ENCODE data around the gene GPATCH2.

The GPATCH2 gene

GRCh38 chr1:217577336-217577735 lies 53.6 kb downstream of the GPATCH2 start:
- no peak for DNase-seq

GRCh38 chr1:217574265-217574949 lies 56.5 kb downstream of the GPATCH2 start:
- no peak for DNase-seq

GRCh38 chr1:217569021-217569420 lies 61.9 kb downstream of the GPATCH2 start:
- no peak for DNase-seq

- DNase-seq, result no peak
Measured at GRCh38 chr1:217568200-217568599, 62.7 kb downstream of the GPATCH2 start.

GRCh38 chr1:217564833-217565232 lies 66.1 kb downstream of the GPATCH2 start:
- no peak for DNase-seq

GRCh38 chr1:217564207-217564606 lies 66.7 kb downstream of the GPATCH2 start:
- no peak for DNase-seq

GRCh38 chr1:217563179-217563578 lies 67.7 kb downstream of the GPATCH2 start:
- DNase-seq, result no peak

- DNase-seq, result no peak
Measured at GRCh38 chr1:217562229-217562878, 68.5 kb downstream of the GPATCH2 start.

- DNase-seq, result no peak
Measured at GRCh38 chr1:217561446-217561845, 69.4 kb downstream of the GPATCH2 start.

- no peak for DNase-seq
Measured at GRCh38 chr1:217554849-217555248, 76.0 kb downstream of the GPATCH2 start.

GRCh38 chr1:217553949-217554509 lies 76.9 kb downstream of the GPATCH2 start:
- DNase-seq, result no peak

GRCh38 chr1:217552339-217552951 lies 78.4 kb downstream of the GPATCH2 start:
- no peak for DNase-seq

- DNase-seq, result no peak
Measured at GRCh38 chr1:217542837-217543236, 88.1 kb downstream of the GPATCH2 start.

GRCh38 chr1:217542136-217542777 lies 88.6 kb downstream of the GPATCH2 start:
- no peak for DNase-seq

GRCh38 chr1:217540321-217540720 lies 90.6 kb downstream of the GPATCH2 start:
- DNase-seq, result no peak

GRCh38 chr1:217539510-217539909 lies 91.4 kb downstream of the GPATCH2 start:
- DNase-seq, result no peak

GRCh38 chr1:217535601-217536377 lies 95.1 kb downstream of the GPATCH2 start:
- no peak for DNase-seq

- no peak for DNase-seq
Measured at GRCh38 chr1:217534566-217534965, 96.3 kb downstream of the GPATCH2 start.

- no peak for DNase-seq
Measured at GRCh38 chr1:217528271-217528670, 102.6 kb downstream of the GPATCH2 start.

- no peak for DNase-seq
Measured at GRCh38 chr1:217527151-217527550, 103.7 kb downstream of the GPATCH2 start.

- DNase-seq, result no peak
Measured at GRCh38 chr1:217526636-217527035, 104.3 kb downstream of the GPATCH2 start.

GRCh38 chr1:217525773-217526490 lies 105.0 kb downstream of the GPATCH2 start:
- DNase-seq, result no peak

All from activated CD4-positive, alpha-beta T cell treated with anti-CD3 and anti-CD28 coated beads for 1 hour (primary cell).